ENCODE results near the gene OR14A16. TPM values are rescaled to one million over a fixed set of nuclear protein-coding genes. Genes with fewer than 3 reads are reported as not detected.

OR14A16 gene
- total RNA-seq, 6 experiments from 2014 or later: not detected

DNA sequence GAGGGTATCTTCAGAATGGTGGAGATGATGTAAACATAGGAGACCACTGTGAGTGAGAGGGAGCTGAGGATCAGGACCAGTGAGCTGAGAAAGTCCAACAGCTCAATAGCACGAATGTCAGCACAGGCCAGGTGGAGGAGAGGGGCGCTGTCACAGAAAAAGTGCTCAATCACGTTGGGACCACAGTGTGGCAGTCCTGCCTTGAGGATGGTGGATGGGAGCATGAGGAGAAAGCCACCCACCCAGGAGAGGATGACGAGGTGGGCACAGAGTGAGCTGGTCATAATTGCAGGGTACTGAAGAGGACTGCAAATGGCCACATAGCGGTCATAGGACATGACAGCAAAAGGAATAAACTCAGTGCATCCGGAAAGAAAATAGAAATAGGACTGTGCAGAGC lies 9.7 kb upstream of the OR14A16 start:
- Mint-ChIP-seq H3K36me3 (ENCODE audit: low read depth) (no peaks in the 10 kb centered on the region), H3K27ac (no peak overlapping the region), H3K9me3 (peaks cover 34% of the 10 kb centered on the region; the same call in 1 of the 2 replicates), H3K4me1 (ENCODE audit: low read depth) (peaks cover 14% of the 10 kb centered on the region; the same call in 1 of the 2 replicates), H3K27me3 (ENCODE audit: insufficient read depth) (no peaks in the 10 kb centered on the region), H3K4me3 (no peak overlapping the region; the same call in 1 of the 2 replicates)
- TF ChIP-seq, protein P1, sequence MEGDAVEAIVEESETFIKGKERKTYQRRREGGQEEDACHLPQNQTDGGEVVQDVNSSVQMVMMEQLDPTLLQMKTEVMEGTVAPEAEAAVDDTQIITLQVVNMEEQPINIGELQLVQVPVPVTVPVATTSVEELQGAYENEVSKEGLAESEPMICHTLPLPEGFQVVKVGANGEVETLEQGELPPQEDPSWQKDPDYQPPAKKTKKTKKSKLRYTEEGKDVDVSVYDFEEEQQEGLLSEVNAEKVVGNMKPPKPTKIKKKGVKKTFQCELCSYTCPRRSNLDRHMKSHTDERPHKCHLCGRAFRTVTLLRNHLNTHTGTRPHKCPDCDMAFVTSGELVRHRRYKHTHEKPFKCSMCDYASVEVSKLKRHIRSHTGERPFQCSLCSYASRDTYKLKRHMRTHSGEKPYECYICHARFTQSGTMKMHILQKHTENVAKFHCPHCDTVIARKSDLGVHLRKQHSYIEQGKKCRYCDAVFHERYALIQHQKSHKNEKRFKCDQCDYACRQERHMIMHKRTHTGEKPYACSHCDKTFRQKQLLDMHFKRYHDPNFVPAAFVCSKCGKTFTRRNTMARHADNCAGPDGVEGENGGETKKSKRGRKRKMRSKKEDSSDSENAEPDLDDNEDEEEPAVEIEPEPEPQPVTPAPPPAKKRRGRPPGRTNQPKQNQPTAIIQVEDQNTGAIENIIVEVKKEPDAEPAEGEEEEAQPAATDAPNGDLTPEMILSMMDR (IDR thresholded peaks at IDR 0.05): no peak
- no peak for DNase-seq

DNA sequence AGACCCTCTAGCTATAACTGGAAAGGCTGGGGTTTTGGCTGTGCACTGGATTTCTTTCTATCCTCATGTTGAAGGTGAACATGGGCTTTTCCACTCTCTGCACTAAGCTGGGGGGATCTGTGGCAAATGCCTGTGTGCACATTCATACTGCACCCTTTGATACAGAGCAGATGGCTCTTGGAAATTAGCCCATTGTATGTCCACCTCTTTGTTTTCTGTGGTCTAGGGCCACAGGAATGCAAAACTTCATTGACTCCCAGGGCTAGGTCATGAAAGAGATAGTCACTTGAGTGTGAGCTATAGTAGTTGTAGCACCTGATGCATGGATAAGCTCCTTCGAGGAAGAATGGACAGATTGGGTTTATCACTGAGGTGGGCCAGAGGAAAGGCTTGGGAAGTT lies 5.7 kb upstream of the OR14A16 start:
- no peak overlapping the region for H3K4me3 Mint-ChIP-seq
- no peaks in the 10 kb centered on the region for H3K36me3 Mint-ChIP-seq (ENCODE audit: low read depth)
- peaks cover 14% of the 10 kb centered on the region; the same call in 1 of the 2 replicates for H3K4me1 Mint-ChIP-seq (ENCODE audit: low read depth)
- no peaks in the 10 kb centered on the region for H3K27me3 Mint-ChIP-seq (ENCODE audit: insufficient read depth)
- H3K9me3 Mint-ChIP-seq: peaks cover 23% of the 10 kb centered on the region; the same call in 1 of the 2 replicates
- TF ChIP-seq, protein P1 (IDR thresholded peaks at IDR 0.05): no peak
- no peak for DNase-seq
- H3K27ac Mint-ChIP-seq: no peak overlapping the region

DNA sequence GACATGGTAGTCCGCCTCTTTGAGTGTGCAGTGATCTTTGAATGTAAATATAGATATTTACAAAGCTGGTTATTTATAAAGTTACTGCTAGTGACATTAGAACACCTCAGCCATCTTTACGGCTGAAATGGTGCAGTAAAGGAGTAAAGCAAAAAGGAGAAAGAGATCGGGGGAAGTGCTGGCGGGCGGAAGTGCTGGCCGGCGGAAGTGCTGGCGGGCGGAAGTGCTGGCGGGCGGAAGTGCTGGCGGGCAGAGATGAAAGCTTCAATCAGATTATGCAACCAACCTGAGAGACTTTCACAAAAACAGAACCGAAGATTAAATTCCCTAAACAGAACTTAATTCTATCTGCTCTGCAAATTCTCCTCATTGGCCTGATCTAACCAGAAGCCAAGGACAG lies 1.4 kb upstream of the OR14A16 start:
- Mint-ChIP-seq H3K4me3 (no peak overlapping the region), H3K4me1 (ENCODE audit: low read depth) (peaks cover 6% of the 10 kb centered on the region; the same call in 1 of the 2 replicates), H3K27me3 (ENCODE audit: insufficient read depth) (no peaks in the 10 kb centered on the region), H3K9me3 (peaks cover 22% of the 10 kb centered on the region), H3K27ac (no peak overlapping the region), H3K36me3 (ENCODE audit: low read depth) (no peaks in the 10 kb centered on the region)
- TF ChIP-seq, protein P1 (IDR thresholded peaks at IDR 0.05): no peak
- DNase-seq: no peak

DNA sequence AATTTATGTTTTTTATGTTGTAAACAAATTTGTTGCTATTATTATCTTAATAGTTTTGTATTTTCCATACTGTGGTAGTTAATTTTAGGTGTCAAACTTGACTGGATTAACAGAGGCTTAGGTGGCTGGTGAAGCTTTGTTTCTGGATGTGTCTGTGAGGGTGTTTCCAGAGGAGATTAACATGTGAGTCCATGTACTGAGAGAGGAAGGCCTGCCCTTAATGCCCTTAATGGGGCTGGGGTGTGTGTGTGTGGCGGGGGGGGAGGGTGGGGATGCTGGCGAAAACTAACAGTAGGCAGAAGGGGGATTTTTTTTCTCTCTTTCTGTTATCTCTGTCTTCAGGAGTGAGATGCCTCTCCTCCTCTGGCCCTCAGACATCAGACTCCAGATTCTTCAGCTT lies 1.9 kb downstream of the OR14A16 start:
- Mint-ChIP-seq H3K4me1 (ENCODE audit: low read depth) (peaks cover 5% of the 10 kb centered on the region; the same call in 1 of the 2 replicates), H3K9me3 (peaks cover 29% of the 10 kb centered on the region), H3K27ac (no peak overlapping the region), H3K27me3 (ENCODE audit: insufficient read depth) (peaks cover 3% of the 10 kb centered on the region), H3K4me3 (no peak overlapping the region), H3K36me3 (ENCODE audit: low read depth) (no peaks in the 10 kb centered on the region)
- TF ChIP-seq, protein P1 (IDR thresholded peaks at IDR 0.05): no peak
- no peak for DNase-seq

DNA sequence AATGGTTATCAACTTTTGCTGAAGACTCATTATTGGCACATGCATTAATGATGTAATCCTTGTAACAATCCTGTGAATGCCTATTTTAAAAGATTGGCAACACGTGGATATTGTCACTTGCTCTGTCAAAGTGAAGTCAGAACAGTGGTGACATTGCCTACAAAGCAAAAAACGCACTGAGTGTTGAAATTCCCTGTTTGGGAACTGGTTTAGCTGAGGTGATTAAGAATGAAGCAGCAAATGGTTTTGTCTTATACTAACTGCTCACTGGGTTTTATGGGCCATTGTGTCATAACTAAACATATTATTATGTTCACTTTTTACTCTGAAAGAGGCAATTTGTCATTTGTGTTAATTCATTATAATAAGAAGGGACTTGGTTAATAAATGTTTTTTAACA lies 11.3 kb downstream of the OR14A16 start:
- H3K4me3 Mint-ChIP-seq: no peak overlapping the region
- H3K4me1 Mint-ChIP-seq (ENCODE audit: low read depth): no peaks in the 10 kb centered on the region; the same call in 1 of the 2 replicates
- peaks cover 19% of the 10 kb centered on the region for H3K9me3 Mint-ChIP-seq
- no peaks in the 10 kb centered on the region; the same call in 1 of the 2 replicates for H3K36me3 Mint-ChIP-seq (ENCODE audit: low read depth)
- H3K27ac Mint-ChIP-seq: no peak overlapping the region
- TF ChIP-seq, protein P1 (IDR thresholded peaks at IDR 0.05): no peak
- no peak for DNase-seq
- no peaks in the 10 kb centered on the region; the same call in 1 of the 2 replicates for H3K27me3 Mint-ChIP-seq (ENCODE audit: insufficient read depth)

All from HFFc6 (cell line).